WERI-Rb-1 (cell line): ENCODE results near the gene FRK.

Experiments used
- DNase-seq: peaks from one replicate; pipeline ENCODE4 v3.0.0-alpha.2; 2020
- H3K27ac ChIP-seq: fragments of 250-450 bp; sonication (Bioruptor Pico); 2 replicates; pipeline ENCODE4 v1.5.1; 2020; ENCODE audit warnings: mild to moderate bottlenecking, moderate library complexity
- H3K27me3 ChIP-seq: fragments of 250-450 bp; sonication (Bioruptor Pico); 2 replicates; pipeline ENCODE4 v1.5.1; 2021; ENCODE audit warnings: mild to moderate bottlenecking, low read depth, moderate library complexity; ENCODE audit not compliant: insufficient read depth, severe bottlenecking
- H3K36me3 ChIP-seq: fragments of 250-450 bp; sonication (Bioruptor Pico); 2 replicates; pipeline ENCODE4 v1.5.1; 2020; ENCODE audit warnings: mild to moderate bottlenecking, moderate library complexity
- H3K4me3 ChIP-seq: 2 replicates; pipeline ENCODE4 v1.5.1; 2011; ENCODE audit warnings: low read depth, mild to moderate bottlenecking, control low read depth, low read length
- H3K9me3 ChIP-seq: fragments of 250-450 bp; sonication (Bioruptor Pico); 2 replicates; pipeline ENCODE4 v1.5.1; 2021; ENCODE audit warnings: mild to moderate bottlenecking, moderate library complexity; ENCODE audit not compliant: severe bottlenecking
- CTCF ChIP-seq: IDR thresholded peaks from 2 replicates; pipeline ENCODE4 v1.5.1; 2011; ENCODE audit warnings: low read depth, mild to moderate bottlenecking, control low read depth, inconsistent platforms, low read length

FRK gene

GRCh38 chr6:116094041-116094440 is 33.4 kb upstream of the FRK start:
- Histone ChIP-seq H3K4me3 (no peak overlapping the region), H3K9me3 (peaks cover 8% of the 10 kb centered on the region), H3K27me3 (no peaks in the 10 kb centered on the region), H3K36me3 (no peaks in the 10 kb centered on the region), H3K27ac (no peak overlapping the region)
- DNase-seq = no peak
- no peak for TF ChIP-seq CTCF

- no peak for TF ChIP-seq CTCF
- no peaks in the 10 kb centered on the region for H3K27me3 ChIP-seq
- no peak overlapping the region for H3K27ac ChIP-seq
- no peaks in the 10 kb centered on the region for H3K36me3 ChIP-seq
- no peak overlapping the region for H3K4me3 ChIP-seq
- no peaks in the 10 kb centered on the region for H3K9me3 ChIP-seq
- no peak for DNase-seq
Measured at GRCh38 chr6:116090251-116090650, 29.6 kb upstream of the FRK start.

GRCh38 chr6:116088946-116089345 is 28.3 kb upstream of the FRK start:
- H3K27me3 ChIP-seq = no peaks in the 10 kb centered on the region
- no peak for TF ChIP-seq CTCF
- H3K36me3 ChIP-seq = no peaks in the 10 kb centered on the region
- H3K27ac ChIP-seq = no peak overlapping the region
- H3K9me3 ChIP-seq = no peaks in the 10 kb centered on the region
- H3K4me3 ChIP-seq = no peak overlapping the region
- no peak for DNase-seq

GRCh38 chr6:116087437-116088027 is 26.8 kb upstream of the FRK start:
- no peak overlapping the region for H3K4me3 ChIP-seq
- no peaks in the 10 kb centered on the region for H3K27me3 ChIP-seq
- no peak overlapping the region for H3K27ac ChIP-seq
- DNase-seq = no peak
- TF ChIP-seq CTCF = no peak
- no peaks in the 10 kb centered on the region for H3K36me3 ChIP-seq
- H3K9me3 ChIP-seq = no peaks in the 10 kb centered on the region

- H3K4me3 ChIP-seq = no peak overlapping the region
- H3K36me3 ChIP-seq = no peaks in the 10 kb centered on the region
- no peaks in the 10 kb centered on the region for H3K9me3 ChIP-seq
- H3K27me3 ChIP-seq = no peaks in the 10 kb centered on the region
- TF ChIP-seq CTCF = no peak
- no peak overlapping the region for H3K27ac ChIP-seq
- DNase-seq = no peak
Measured at GRCh38 chr6:116084284-116084683, 23.6 kb upstream of the FRK start.

- Histone ChIP-seq H3K27me3 (no peaks in the 10 kb centered on the region), H3K9me3 (no peaks in the 10 kb centered on the region), H3K27ac (no peak overlapping the region)
Measured at GRCh38 chr6:116083052-116083451, 22.4 kb upstream of the FRK start.

More at GRCh38 chr6:116083052-116083451, 22.4 kb upstream of the FRK start:
- H3K36me3 ChIP-seq = no peaks in the 10 kb centered on the region
- no peak overlapping the region for H3K4me3 ChIP-seq
- no peak for DNase-seq
- no peak for TF ChIP-seq CTCF
